Measurements from ENCODE around the gene PTPRD.

DNA sequence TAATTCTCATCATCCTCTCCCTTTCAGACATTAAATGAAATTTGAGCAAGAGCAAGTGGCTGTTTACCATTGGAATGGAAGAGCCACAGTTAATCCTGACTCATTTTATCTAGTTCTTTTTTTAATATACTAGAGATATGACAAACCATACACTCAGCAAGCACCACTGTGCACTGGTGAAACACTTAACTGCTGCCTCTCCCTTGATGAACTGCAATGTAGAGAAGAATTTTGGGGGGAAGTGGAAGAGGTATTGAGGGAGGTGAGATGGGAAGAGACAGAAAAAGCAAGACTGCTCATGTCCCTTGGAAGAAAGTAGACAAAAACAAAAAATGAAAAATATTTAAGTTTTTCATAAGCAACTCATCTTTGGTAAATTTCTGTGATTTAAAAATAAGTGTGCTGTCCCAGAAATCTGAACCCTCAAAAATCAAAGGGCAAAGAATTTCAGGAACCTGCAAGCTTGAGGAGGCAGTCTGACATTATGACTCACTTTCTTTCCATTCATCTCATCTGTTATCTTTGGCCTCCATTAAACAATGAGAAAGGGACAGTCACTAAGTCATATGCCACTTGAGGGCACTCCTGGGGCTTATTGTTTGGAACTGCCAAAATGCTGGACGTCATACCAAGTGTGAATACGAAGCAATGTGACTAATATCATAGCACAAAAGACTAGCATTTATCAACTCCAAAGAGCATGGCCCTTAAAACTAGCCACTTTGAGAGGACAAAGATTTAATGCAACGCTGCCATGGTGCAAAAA is 2246.5 kb downstream of the PTPRD start:
- TF ChIP-seq, protein P1, sequence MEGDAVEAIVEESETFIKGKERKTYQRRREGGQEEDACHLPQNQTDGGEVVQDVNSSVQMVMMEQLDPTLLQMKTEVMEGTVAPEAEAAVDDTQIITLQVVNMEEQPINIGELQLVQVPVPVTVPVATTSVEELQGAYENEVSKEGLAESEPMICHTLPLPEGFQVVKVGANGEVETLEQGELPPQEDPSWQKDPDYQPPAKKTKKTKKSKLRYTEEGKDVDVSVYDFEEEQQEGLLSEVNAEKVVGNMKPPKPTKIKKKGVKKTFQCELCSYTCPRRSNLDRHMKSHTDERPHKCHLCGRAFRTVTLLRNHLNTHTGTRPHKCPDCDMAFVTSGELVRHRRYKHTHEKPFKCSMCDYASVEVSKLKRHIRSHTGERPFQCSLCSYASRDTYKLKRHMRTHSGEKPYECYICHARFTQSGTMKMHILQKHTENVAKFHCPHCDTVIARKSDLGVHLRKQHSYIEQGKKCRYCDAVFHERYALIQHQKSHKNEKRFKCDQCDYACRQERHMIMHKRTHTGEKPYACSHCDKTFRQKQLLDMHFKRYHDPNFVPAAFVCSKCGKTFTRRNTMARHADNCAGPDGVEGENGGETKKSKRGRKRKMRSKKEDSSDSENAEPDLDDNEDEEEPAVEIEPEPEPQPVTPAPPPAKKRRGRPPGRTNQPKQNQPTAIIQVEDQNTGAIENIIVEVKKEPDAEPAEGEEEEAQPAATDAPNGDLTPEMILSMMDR (IDR thresholded peaks at IDR 0.05) = no peak
- TF ChIP-seq POLR2A (IDR thresholded peaks at IDR 0.05) = no peak
